Tibial nerve (tissue), 4 donors: ENCODE results near the gene GALNT5.

Source experiments
- CTCF ChIP-seq, 5 experiments: fragments of 200-600 bp in 3 of 5; fragments of 450-650 bp in 2 of 5; sonication (generic) in 3 of 5; IDR thresholded peaks; one replicate each; pipeline ENCODE4 v1.5.1; 2016 to 2019; ENCODE audit warnings: antibody characterized with exemption in 5 of 5, mild to moderate bottlenecking in 3 of 5, moderate library complexity in 2 of 5
- EP300 ChIP-seq, 2 donors: sonication (generic); formaldehyde crosslinking; IDR thresholded peaks; one replicate each; pipeline ENCODE4 v1.6.1; 2017; ENCODE audit warnings: antibody characterized with exemption in 2 of 2, mild to moderate bottlenecking in 1 of 2

- no peak for TF ChIP-seq CTCF (IDR thresholded peaks at IDR 0.05)
- no peak for TF ChIP-seq EP300 (IDR thresholded peaks at IDR 0.05)
These were observed 41.1 kb upstream of the GALNT5 start for GRCh38 chr2:157216286-157216965.
